ENCODE results near the gene CBY1. TPM values are rescaled to one million over a fixed set of nuclear protein-coding genes. Genes with fewer than 3 reads are reported as not detected.

Gene CBY1
- total and polyA plus RNA-seq, 4 donors: 6.3 to 14.9 (median 8.9) TPM

- no peaks in the 10 kb centered on the region for H3K9me3 ChIP-seq (ENCODE audit: control insufficient read depth in 4 of 4, low read length in 3 of 4)
Observed at GRCh38 chr22:38608992-38609750, 47.3 kb upstream of the CBY1 start.

More at GRCh38 chr22:38608992-38609750, 47.3 kb upstream of the CBY1 start:
- TF ChIP-seq EGR1 (IDR thresholded peaks at IDR 0.05; ENCODE audit: low read depth in 2 of 2) (no peak), REST (IDR thresholded peaks at IDR 0.05) (no peak), FOXA1 (IDR thresholded peaks at IDR 0.05) (no peak), YY1 (IDR thresholded peaks at IDR 0.05) (no peak), FOXA2 (IDR thresholded peaks at IDR 0.05) (no peak), CTCF (IDR thresholded peaks at IDR 0.05; ENCODE audit: low read depth, low read length, missing input control) (no peak), HNF4G (IDR thresholded peaks at IDR 0.05) (no peak), SP1 (IDR thresholded peaks at IDR 0.05) (no peak), MAX (IDR thresholded peaks at IDR 0.05) (no peak), ZBTB33 (IDR thresholded peaks at IDR 0.05) (no peak)
- H3K27ac ChIP-seq (ENCODE audit: low read depth in 1 of 2, low read length in 2 of 2): no peak overlapping the region
- no peak for DNase-seq (ENCODE audit: low spot score)
- no peaks in the 10 kb centered on the region for H3K27me3 ChIP-seq (ENCODE audit: control insufficient read depth in 4 of 4, insufficient read depth in 4 of 4, low read length in 3 of 4)
- H3K4me3 ChIP-seq (ENCODE audit: low read depth in 1 of 3, low read length in 3 of 3): no peak overlapping the region
- H3K36me3 ChIP-seq (ENCODE audit: control insufficient read depth in 4 of 4, insufficient read depth in 3 of 4, low read depth in 1 of 4, low read length in 3 of 4): no peaks in the 10 kb centered on the region
- WGBS: 91% methylated on average over 13 of the region's 13 CpGs
- H3K9ac ChIP-seq (ENCODE audit: low read depth in 1 of 2, low read length in 2 of 2): no peak overlapping the region
- peaks cover 0 to 15% (median 6%) of the 10 kb centered on the region in 4 donors for H3K4me1 ChIP-seq (ENCODE audit: control insufficient read depth in 4 of 4, insufficient read depth in 4 of 4, low read length in 3 of 4)
